ENCODE measurements around the gene AGPS. TPM values are rescaled to one million over a fixed set of nuclear protein-coding genes. Genes with fewer than 3 reads are reported as not detected.

Gene AGPS
- total RNA-seq, 2 experiments from 2014 or later = 52.0 to 52.8 TPM

DNA sequence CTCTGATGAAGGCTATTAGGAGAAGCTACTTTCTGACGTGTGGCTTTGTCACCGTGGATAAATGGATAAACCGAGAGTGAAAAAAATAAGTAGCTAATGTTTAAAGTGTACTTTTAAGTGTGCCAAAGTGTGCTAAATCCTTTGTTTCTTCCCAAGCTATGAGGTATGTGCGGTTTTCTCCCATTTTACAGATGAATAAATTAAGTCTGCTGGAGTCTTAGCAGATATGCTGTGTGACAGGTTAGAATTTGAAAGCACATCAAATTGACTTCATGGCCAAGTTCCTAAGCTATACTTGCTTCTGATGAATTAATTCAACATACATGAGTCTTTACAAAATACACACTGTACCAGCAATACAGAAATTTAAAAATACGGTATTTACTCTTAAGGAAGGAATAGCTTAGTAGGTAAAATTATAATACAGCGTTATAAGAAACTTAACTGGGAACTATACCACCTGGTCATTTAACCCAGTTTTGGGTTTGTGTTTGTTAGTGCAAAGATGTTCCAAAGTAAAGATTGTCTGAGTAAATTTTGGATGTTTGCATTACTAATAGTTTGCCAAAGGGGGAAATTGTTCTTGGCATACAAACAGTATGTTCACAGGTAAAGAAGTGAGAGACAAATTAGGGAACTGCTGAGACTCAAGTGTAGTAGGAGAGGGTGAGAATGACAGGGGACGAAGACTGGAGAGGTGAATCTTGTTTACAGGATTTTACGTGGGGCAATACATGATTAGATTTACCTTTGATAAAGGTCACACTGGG, 1.4 kb downstream of the AGPS start:
- H3K36me3 Mint-ChIP-seq (ENCODE audit: low read depth) = peaks cover 28% of the 10 kb centered on the region
- DNase-seq = no peak
- CTCF ChIA-PET = interaction anchor here (0.6 to 3.0 kb wide), 15 partner anchors 10 to 331 kb away, joined by 3 to 31 read pairs (median 5); partner anchors contain the start of gene NFE2L2
- POLR2A ChIA-PET = interaction anchor here (0.7 to 4.1 kb wide), 12 partner anchors 9 to 246 kb away, joined by 3 to 40 read pairs (median 4); partner anchors contain the start of genes HNRNPA3 and NFE2L2
- H3K27ac Mint-ChIP-seq = peak overlapping the region; percentile 80
- no peaks in the 10 kb centered on the region for H3K9me3 Mint-ChIP-seq
- peak overlapping the region; percentile 96 for H3K4me3 Mint-ChIP-seq
- no peaks in the 10 kb centered on the region for H3K27me3 Mint-ChIP-seq
- H3K4me1 Mint-ChIP-seq = peaks cover 65% of the 10 kb centered on the region

DNA sequence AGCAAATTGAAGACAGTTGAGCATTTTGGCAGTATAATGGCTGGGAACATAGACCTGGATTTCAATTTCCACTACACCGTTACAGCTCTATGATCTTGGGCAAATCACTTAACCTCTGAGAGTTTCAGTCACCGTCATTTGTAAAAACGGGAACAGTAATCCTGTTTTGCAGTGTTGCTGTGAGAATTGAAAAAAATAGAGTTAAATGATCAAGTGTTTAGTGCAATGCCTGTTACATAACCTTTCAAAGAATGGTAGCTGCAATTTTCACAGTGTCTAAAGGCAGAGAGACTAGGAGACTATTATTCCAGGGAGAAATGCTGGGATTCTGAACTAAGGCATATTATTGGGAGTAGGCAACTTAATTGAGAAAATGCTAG, 2.0 kb downstream of the AGPS start:
- ChIA-PET CTCF (interaction anchor here (1.4 to 3.0 kb wide), 4 partner anchors 19 to 230 kb away, joined by 4 to 31 read pairs (median 6); no protein-coding TSS in a partner anchor), POLR2A (interaction anchor here (1.2 to 4.1 kb wide), 5 partner anchors 10 to 182 kb away, joined by 3 to 40 read pairs (median 15); partner anchors contain the start of genes HNRNPA3 and NFE2L2)
- Mint-ChIP-seq H3K27ac (no peak overlapping the region), H3K36me3 (ENCODE audit: low read depth) (peaks cover 28% of the 10 kb centered on the region), H3K27me3 (no peaks in the 10 kb centered on the region), H3K4me3 (peak overlapping the region; percentile 9), H3K9me3 (no peaks in the 10 kb centered on the region), H3K4me1 (peaks cover 70% of the 10 kb centered on the region)
- DNase-seq = no peak

DNA sequence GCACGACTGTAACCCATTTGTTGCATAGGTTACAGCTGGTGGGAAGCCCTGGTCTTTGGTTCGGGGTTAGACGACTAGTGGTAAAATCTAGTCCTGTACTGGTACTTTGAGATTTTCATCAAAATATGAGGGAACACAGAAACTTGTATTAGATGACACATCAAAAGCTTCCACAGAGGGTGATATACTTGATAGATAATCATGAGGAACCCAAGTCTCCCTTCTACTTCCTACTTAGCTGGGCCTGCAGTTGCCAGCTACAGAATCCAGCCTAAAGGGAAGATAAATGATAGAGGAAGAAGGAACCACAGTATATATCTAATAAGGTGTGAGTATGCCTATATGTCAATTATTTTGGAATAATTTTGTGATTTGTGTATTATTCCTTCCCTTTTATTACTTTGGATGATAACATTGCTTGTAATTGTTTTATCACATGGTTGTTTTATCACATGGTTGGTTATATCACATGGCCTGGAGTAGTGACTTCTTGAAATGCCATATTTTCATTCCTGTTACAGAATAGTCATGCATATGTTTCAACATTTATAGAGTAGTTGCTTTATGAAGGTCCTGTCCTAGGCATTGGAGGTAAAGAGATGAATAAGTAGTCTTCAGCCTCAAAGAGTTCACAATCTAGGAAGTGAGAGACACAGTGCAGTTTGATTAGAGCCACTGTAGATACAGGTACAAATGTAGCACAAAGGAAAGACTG, 2.9 kb downstream of the AGPS start:
- Mint-ChIP-seq H3K27ac (no peak overlapping the region), H3K4me1 (peaks cover 72% of the 10 kb centered on the region), H3K27me3 (no peaks in the 10 kb centered on the region), H3K9me3 (no peaks in the 10 kb centered on the region), H3K36me3 (ENCODE audit: low read depth) (peaks cover 30% of the 10 kb centered on the region), H3K4me3 (no peak overlapping the region)
- DNase-seq = no peak
- ChIA-PET POLR2A (no interaction called here), CTCF (interaction anchor here (1.4 to 2.8 kb wide), 2 partner anchors 21 to 231 kb away, joined by 4 to 31 read pairs; no protein-coding TSS in a partner anchor)

DNA sequence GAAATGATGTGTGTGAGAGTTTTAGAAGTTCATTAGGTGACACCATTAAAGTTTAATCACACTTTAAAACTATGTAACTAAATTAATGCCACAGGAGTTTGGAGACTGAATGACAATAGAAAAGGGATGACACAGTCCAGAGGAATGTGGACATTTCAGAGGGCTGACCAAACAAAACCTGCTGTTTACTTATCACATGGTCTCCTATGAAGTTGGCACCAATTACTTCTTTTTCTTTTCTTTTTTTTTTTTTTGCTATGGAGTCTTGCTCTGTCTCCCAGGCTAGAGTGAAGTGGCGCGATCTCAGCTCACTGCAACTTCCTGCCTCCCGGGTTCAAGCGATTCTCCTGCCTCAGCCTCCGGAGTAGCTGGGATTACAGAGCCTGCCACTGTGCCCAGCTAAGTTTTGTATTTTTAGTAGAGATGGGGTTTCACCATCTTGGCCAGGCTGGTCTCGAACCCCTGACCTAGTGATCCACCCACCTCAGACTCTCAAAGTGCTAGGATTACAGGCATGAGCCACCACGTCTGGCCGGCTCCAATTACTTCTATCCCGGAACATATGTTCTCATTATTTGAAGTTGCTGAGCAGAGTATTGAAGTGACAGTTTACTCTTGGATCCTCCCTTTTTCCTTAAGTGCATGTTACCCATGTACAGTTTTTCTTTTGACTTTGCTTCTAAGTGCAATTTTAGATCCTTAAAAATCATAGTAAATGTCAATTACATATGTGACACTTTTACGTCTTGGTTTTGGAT, 4.3 kb downstream of the AGPS start:
- DNase-seq = no peak
- no peaks in the 10 kb centered on the region for H3K9me3 Mint-ChIP-seq
- peaks cover 31% of the 10 kb centered on the region for H3K36me3 Mint-ChIP-seq (ENCODE audit: low read depth)
- no peak overlapping the region for H3K4me3 Mint-ChIP-seq
- CTCF ChIA-PET = no interaction called here
- H3K27ac Mint-ChIP-seq = no peak overlapping the region
- POLR2A ChIA-PET = no interaction called here
- H3K27me3 Mint-ChIP-seq = no peaks in the 10 kb centered on the region
- H3K4me1 Mint-ChIP-seq = peaks cover 66% of the 10 kb centered on the region

DNA sequence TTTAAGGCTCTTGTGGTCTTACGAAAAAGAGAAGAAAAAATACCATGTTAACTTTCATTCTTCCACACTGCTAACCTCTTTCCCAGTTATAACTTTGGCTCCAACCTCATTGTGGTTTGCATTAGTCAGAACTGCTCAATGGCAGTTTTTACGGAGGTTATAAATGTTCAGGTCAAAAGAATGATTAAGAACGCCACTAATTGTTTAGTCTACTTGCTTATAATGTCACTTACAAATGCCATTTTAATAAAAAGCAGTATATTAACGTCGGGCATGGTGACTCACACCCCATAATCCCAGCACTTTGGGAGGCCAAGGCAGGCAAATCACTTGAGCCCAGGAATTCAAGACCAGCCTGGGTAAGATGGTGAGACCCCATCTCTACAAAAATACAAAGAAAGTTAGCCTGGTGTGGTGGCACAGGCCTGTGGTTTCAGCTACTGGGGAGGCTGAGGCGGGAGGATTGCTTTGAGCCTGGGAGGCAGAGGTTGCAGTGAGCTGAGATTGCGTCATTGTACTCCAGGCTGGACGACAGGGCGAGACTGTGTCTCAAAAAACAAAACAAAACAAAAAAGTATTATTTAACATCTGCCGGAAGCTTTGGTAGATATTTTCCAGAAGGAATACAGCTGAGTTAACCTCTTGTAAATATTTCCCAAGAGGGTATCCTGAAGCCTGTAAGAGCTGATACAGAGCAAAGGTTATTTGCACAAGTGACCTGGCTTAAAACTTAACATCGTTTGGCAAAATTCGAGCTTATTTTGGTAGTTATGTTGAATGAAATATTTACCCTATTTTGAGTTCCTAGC, 5.1 kb downstream of the AGPS start:
- H3K4me1 Mint-ChIP-seq = peaks cover 63% of the 10 kb centered on the region
- POLR2A ChIA-PET = interaction anchor here (0.8 kb wide), 1 partner anchor 186 kb away, joined by 3 read pairs; the partner anchor contains the start of gene HNRNPA3
- CTCF ChIA-PET = interaction anchor here (0.8 to 1.2 kb wide), 5 partner anchors 18 to 233 kb away, joined by 3 read pairs; partner anchors contain the start of gene NFE2L2
- H3K4me3 Mint-ChIP-seq = no peak overlapping the region
- H3K9me3 Mint-ChIP-seq = no peaks in the 10 kb centered on the region
- H3K36me3 Mint-ChIP-seq (ENCODE audit: low read depth) = peaks cover 28% of the 10 kb centered on the region
- no peaks in the 10 kb centered on the region for H3K27me3 Mint-ChIP-seq
- peak overlapping the region; percentile 8 for H3K27ac Mint-ChIP-seq
- DNase-seq = no peak

DNA sequence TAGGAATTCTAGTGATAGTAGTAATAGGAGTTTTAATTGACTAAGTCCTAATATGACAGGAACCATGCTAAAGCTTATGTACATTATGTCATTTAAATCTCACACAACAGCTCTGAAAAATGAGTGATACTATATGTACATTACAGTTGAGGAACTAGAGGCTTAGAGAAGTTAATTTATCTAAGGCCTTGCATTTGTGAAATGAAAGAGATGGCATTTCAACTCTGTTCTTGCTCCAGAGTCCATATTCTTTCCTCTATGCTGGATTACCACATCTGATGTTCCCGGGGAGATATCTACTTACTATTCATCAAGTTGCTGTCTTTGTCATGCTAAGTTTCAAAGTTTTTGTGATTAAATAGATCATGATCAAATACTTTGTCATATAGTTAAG, 5.7 kb downstream of the AGPS start:
- POLR2A ChIA-PET = interaction anchor here (0.8 kb wide), 1 partner anchor 186 kb away, joined by 3 read pairs; the partner anchor contains the start of gene HNRNPA3
- Mint-ChIP-seq H3K36me3 (ENCODE audit: low read depth) (peaks cover 29% of the 10 kb centered on the region), H3K9me3 (no peaks in the 10 kb centered on the region), H3K4me3 (no peak overlapping the region), H3K27me3 (no peaks in the 10 kb centered on the region), H3K4me1 (peaks cover 63% of the 10 kb centered on the region), H3K27ac (no peak overlapping the region)
- CTCF ChIA-PET = interaction anchor here (0.8 to 1.2 kb wide), 5 partner anchors 17 to 234 kb away, joined by 3 read pairs; partner anchors contain the start of gene NFE2L2
- no peak for DNase-seq

DNA sequence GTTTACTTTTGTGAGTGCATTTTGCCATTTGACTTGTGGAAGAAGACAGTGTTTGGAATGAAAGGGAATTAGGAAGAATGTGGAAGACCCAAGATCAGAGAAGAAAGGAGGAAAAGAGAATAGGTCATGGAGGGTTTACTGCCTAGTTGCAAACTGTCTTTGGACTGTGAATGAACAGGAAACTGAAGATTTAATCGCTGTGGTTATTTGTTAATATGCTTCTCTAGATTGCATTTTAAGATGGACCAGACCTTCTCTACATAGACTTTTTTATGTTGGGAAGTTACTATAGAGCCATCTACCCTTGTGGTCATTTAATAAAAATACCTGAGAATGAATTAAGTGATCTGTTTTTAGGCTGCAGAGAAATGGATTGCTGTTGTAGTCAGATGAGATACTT, 6.2 kb downstream of the AGPS start:
- H3K4me1 Mint-ChIP-seq = peaks cover 58% of the 10 kb centered on the region
- POLR2A ChIA-PET = no interaction called here

DNA sequence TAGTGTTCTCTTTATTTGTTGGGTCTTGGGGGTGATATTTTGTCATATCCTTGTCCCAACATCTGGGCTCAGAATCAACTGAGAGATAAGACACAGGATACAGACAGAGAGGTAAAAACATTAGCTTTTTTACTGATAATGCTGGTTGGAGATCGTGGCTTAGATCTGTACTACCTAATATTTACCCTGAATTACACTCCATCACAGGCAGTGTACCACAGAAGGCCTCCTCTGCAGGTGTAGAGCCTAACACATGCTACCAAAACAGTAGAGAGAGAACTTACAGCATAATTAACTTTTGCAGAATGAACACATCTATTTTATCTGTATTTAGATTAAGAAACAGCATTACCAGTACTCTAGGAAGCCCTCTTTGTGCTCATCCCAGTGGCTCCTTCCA, 6.8 kb downstream of the AGPS start:
- DNase-seq = no peak
- Mint-ChIP-seq H3K9me3 (no peaks in the 10 kb centered on the region), H3K36me3 (ENCODE audit: low read depth) (peaks cover 30% of the 10 kb centered on the region), H3K4me1 (peaks cover 55% of the 10 kb centered on the region), H3K4me3 (no peak overlapping the region), H3K27ac (no peak overlapping the region), H3K27me3 (no peaks in the 10 kb centered on the region)
- POLR2A ChIA-PET = no interaction called here
- CTCF ChIA-PET = no interaction called here

More for the DNA sequence above, 6.2 kb downstream of the AGPS start:
- DNase-seq = no peak
- H3K9me3 Mint-ChIP-seq = no peaks in the 10 kb centered on the region
- H3K4me3 Mint-ChIP-seq = no peak overlapping the region
- H3K36me3 Mint-ChIP-seq (ENCODE audit: low read depth) = peaks cover 27% of the 10 kb centered on the region
- no peaks in the 10 kb centered on the region for H3K27me3 Mint-ChIP-seq
- CTCF ChIA-PET = interaction anchor here (1.0 kb wide), 1 partner anchor 17 kb away, joined by 3 read pairs; no protein-coding TSS in a partner anchor
- H3K27ac Mint-ChIP-seq = no peak overlapping the region

DNA sequence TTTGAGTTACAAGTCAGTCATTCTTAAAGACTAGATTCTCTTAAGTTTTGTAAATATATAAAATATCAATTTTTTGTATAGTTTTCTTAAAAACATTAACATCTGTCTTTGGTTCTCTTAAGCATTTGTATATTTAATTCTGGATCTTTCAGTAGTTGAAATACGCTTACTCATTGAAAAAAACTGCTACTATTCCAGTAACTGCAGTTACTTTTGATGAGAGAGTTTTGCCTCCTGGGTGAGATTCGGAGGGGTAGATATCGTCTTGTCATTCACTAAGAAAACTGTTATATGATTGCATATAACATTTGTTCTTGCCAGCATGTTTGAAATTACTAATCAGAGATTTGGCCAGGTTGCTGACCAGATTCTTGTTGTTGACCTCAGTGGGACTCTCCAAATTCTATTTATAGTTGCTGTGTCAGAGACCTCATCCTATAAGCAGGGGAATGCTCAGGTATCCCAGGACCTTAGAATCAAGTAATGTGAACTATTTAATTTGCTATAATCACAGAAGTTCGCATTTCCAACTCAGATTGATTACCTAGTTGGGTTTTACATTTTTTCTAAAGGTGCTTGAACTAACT, 7.9 kb downstream of the AGPS start:
- peaks cover 46% of the 10 kb centered on the region for H3K4me1 Mint-ChIP-seq
- no peak overlapping the region for H3K4me3 Mint-ChIP-seq

DNA sequence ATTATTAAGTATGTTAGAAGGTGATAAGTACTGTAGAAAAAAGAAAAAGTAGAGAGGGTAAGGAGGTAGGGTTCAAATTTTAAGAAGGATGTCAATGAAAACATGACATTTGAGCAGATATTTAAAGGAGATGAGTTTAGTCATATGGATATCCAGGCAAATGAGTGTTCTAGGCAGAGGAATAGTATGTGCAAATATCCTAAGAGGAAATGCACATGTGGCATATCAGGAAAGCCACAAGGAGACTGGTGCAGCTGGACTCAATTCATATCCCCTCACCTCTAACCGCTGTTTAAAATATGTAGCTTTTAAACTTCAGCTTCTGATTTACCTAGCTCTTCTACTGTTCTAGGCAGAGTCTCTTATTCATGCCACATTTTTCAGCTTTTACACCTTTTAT, 9.5 kb downstream of the AGPS start:
- Mint-ChIP-seq H3K27me3 (no peaks in the 10 kb centered on the region), H3K36me3 (ENCODE audit: low read depth) (peaks cover 19% of the 10 kb centered on the region), H3K4me1 (peaks cover 34% of the 10 kb centered on the region), H3K9me3 (peaks cover under 1% of the 10 kb centered on the region), H3K27ac (no peak overlapping the region), H3K4me3 (no peak overlapping the region)
- DNase-seq = no peak
- ChIA-PET CTCF (interaction anchor here (1.2 to 1.3 kb wide), 2 partner anchors 10 to 14 kb away, joined by 3 to 5 read pairs; partner anchors contain the start of gene AGPS), POLR2A (no interaction called here)

More for the DNA sequence above, 7.9 kb downstream of the AGPS start:
- Mint-ChIP-seq H3K27me3 (no peaks in the 10 kb centered on the region), H3K27ac (no peak overlapping the region), H3K9me3 (no peaks in the 10 kb centered on the region), H3K36me3 (ENCODE audit: low read depth) (peaks cover 26% of the 10 kb centered on the region)
- DNase-seq = no peak
- ChIA-PET CTCF (no interaction called here), POLR2A (interaction anchor here (1.3 kb wide), 1 partner anchor 18 kb away, joined by 3 read pairs; no protein-coding TSS in a partner anchor)

DNA sequence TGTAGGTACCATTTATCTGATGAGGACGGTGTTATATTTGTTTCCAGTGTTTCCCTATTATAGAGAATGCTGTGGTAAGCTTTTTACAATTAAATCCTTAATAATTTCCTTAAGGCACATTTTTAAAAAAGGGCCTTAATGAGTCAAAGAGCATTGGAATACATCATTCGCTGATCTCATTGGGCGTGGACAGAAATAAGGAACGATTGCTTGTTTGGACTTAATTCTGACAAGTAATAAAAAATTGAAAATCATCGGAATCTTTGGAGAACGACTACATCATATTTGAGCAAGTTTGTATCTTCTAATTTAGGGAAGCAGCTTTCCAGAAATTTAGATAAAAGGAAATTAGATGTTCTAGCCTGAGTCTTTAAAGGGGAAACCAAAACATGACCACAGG, 11.3 kb downstream of the AGPS start:
- Mint-ChIP-seq H3K9me3 (peaks cover 6% of the 10 kb centered on the region), H3K27me3 (no peaks in the 10 kb centered on the region), H3K27ac (no peak overlapping the region), H3K4me1 (peaks cover 17% of the 10 kb centered on the region), H3K4me3 (no peak overlapping the region), H3K36me3 (ENCODE audit: low read depth) (peaks cover 20% of the 10 kb centered on the region)
- POLR2A ChIA-PET = no interaction called here
- no peak for DNase-seq
- CTCF ChIA-PET = interaction anchor here (0.8 kb wide), 1 partner anchor 10 kb away, joined by 4 read pairs; no protein-coding TSS in a partner anchor

All from activated CD4-positive, alpha-beta memory T cell treated with anti-CD3 and anti-CD28 coated beads, Interleukin-2, amount 10 ng/mL, durations not matched to agents 7 days and 5 days (primary cell).